H1 (cell line): ENCODE measurements around the gene AURKB. TPM values are rescaled to one million over a fixed set of nuclear protein-coding genes. Genes with fewer than 3 reads are reported as not detected.

ENCODE experiments used
- KDM5A ChIP-seq: fragments of 200-600 bp; IDR thresholded peaks from 2 replicates; pipeline ENCODE4 v1.7.1; 2012; ENCODE audit warnings: mild to moderate bottlenecking, low read length, inconsistent platforms, mixed read lengths
- polyA plus RNA-seq, 7 experiments: library from polyadenylated mRNA; depleted of rRNA in 3 of 7; stranded (reverse) in 5 of 7; unstranded in 2 of 7; fragments of >200 nt in 5 of 7; fragments of 200-250 nt in 2 of 7; gene quantifications; 1 replicate in 5 of 7; 2 replicates in 1 of 7; 4 replicates in 1 of 7; pipeline versions ENCODE4 v1.2.1 to v1.2.3, GENCODE V29; 2011 to 2013; ENCODE audit warnings: missing spikeins in 2 of 7, mixed read lengths in 2 of 7
- total RNA-seq: library from RNA; stranded (reverse); fragmentation: NEBNext Ultra II Directional; extraction: Animal tissue kit (Norgen Biotek cat#: 25700); gene quantifications from 2 replicates; pipeline ENCODE4 v1.2.1, GENCODE V29; 2021

Gene AURKB
- total and polyA plus RNA-seq, 2 of the 8 experiments (the other 6 are each of a cell fraction or from before 2014, with no cell fraction given) = 102 to 160 TPM

DNA sequence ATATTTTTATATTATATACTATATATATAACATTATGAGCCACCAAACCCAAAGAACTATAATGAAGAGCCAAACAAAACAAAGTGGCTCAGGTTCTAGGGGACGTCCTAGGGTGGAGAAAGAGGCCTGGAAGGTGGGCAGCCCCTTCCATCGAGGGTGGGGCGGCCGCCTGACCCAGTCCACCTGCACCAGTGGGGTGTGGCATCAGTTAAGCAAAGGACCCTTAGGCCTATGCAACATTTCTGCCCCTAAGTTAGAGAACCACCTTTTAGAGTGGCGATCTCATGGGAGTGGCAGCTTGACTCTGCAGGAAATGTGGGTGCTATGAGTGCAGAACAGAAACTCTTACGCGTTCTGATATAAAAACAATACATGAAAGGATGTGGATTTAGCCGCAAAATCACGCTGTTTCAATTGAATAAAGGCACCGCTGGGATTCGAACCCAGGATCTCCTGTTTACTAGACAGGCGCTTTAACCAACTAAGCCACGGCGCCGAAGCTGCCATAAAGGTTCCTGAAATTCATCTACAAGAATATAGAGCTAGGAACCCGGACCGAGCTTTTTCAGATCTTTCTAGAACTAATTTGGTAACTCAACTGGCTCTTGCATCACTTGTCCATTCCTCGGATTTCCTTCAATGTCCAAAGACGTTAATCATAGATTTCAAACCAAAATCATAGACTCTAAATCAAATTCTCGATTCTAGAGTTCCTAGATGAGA is 15.6 kb upstream of the AURKB start (continued):
- TF ChIP-seq KDM5A = no peak
